ENCODE results near the gene COL18A1.

DNA sequence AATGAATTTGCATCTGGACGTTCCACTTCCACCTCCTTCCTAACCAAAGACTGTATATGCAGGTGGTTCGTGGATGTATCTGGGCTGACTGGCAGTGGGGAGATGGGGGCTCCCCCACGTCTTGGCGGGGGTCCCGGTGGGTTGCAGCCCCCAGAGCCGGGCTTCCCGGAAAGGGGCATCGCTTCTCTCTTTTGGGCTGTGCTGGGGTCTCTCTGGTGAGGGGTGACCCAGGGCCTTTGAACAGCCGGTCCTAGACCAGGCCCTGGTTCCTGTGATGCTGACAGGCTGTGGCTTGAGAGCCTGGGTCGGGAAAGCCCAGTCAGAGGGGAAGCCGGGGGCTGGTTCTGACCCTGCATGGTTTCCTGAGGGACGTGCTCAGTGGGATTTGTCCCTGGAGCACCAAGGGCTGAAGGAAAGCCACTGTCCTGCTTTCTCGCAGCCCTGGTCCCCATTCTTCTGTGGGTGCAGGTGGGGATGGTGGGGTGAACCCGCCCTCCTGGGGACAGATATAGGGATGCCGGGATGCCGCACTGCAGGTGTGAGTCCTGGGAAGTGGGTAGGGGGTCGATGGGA is 29.8 kb downstream of the COL18A1 start:
- TF ChIP-seq EZH2 (IDR thresholded peaks at IDR 0.05; ENCODE audit: borderline replicate concordance): no peak
- TF ChIP-seq, protein P1, sequence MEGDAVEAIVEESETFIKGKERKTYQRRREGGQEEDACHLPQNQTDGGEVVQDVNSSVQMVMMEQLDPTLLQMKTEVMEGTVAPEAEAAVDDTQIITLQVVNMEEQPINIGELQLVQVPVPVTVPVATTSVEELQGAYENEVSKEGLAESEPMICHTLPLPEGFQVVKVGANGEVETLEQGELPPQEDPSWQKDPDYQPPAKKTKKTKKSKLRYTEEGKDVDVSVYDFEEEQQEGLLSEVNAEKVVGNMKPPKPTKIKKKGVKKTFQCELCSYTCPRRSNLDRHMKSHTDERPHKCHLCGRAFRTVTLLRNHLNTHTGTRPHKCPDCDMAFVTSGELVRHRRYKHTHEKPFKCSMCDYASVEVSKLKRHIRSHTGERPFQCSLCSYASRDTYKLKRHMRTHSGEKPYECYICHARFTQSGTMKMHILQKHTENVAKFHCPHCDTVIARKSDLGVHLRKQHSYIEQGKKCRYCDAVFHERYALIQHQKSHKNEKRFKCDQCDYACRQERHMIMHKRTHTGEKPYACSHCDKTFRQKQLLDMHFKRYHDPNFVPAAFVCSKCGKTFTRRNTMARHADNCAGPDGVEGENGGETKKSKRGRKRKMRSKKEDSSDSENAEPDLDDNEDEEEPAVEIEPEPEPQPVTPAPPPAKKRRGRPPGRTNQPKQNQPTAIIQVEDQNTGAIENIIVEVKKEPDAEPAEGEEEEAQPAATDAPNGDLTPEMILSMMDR (IDR thresholded peaks at IDR 0.05; ENCODE audit: poor library complexity): no peak

Measured in hepatocyte (in vitro differentiated cells).